Body of pancreas (tissue), 4 donors: ENCODE measurements around the gene MSI2. TPM values are rescaled to one million over a fixed set of nuclear protein-coding genes. Genes with fewer than 3 reads are reported as not detected.

ENCODE experiments used
- ATAC-seq: fragments of 150-250 bp; one replicate; pipeline ENCODE4 v1.9.1; 2016
- DNase-seq, 4 donors: peaks; one replicate each; pipeline ENCODE4 v3.0.0-alpha.2; 2019
- H3K27ac ChIP-seq, 4 donors: fragments of 200-600 bp; sonication (generic); 1 replicate in 3 of 4; 2 replicates in 1 of 4; pipeline versions ENCODE4 v1.5.1 to v1.6.1; 2016 to 2019; ENCODE audit warnings: mild to moderate bottlenecking in 1 of 4, mixed read lengths in 1 of 4, moderate library complexity in 1 of 4
- H3K27me3 ChIP-seq, 2 donors: fragments of 200-600 bp; sonication (generic); one replicate each; pipeline ENCODE4 v1.6.0; 2016; ENCODE audit warnings: mild to moderate bottlenecking in 1 of 2
- H3K36me3 ChIP-seq, 2 donors: fragments of 200-600 bp; sonication (generic); replicated peaks in 1 of 2; 2 replicates each; pipeline ENCODE4 v1.5.1; 2016; ENCODE audit warnings: low read depth in 2 of 2; ENCODE audit not compliant: insufficient read depth in 1 of 2
- H3K4me1 ChIP-seq: fragments of 200-600 bp; sonication (generic); one replicate; pipeline ENCODE4 v1.6.0; 2016
- H3K4me3 ChIP-seq, 2 donors: fragments of 200-600 bp; sonication (generic); 1 replicate in 1 of 2; 2 replicates in 1 of 2; pipeline ENCODE4 v1.5.1; 2016 to 2019
- H3K9me3 ChIP-seq, 3 donors: fragments of 200-600 bp; sonication (generic); 1 replicate in 2 of 3; 2 replicates in 1 of 3; pipeline ENCODE4 v1.5.1; 2016
- CTCF ChIP-seq, 7 experiments: fragments of 450-650 bp in 4 of 7; fragments of 200-600 bp in 3 of 7; sonication (generic) in 3 of 7; IDR thresholded peaks; one replicate each; pipeline ENCODE4 v1.5.1; 2016 to 2019; ENCODE audit warnings: antibody characterized with exemption in 7 of 7
- POLR2A ChIP-seq, 3 donors: fragments of 450-650 bp; IDR thresholded peaks; one replicate each; pipeline ENCODE4 v1.6.1; 2016; ENCODE audit warnings: antibody characterized with exemption in 3 of 3, mild to moderate bottlenecking in 2 of 3
- WGBS, 2 donors: methylation state at CpG; one replicate each; pipeline ENCODE4 v1.1.5; 2017; 5-methylcytosine and 5-hydroxymethylcytosine counted together
- intact Hi-C: fragments of 100-400 bp; cut with DNase I; formaldehyde crosslinking; loops from one replicate; pipeline ENCODE4 v1.15.1; 2023
- total RNA-seq, 2 donors: library from RNA; depleted of rRNA; stranded (reverse); fragments of >200 nt; gene quantifications; one replicate each; pipeline ENCODE4 v1.1.0, GENCODE V29; 2016

Gene MSI2
- total RNA-seq, 2 donors from 2014 or later: 21.1 to 28.5 TPM

GRCh38 chr17:57622683-57623433 lies 366.5 kb downstream of the MSI2 start:
- WGBS, 2 donors: 71 to 90% methylated on average over 14 to 16 of the region's 16 CpGs
- Histone ChIP-seq H3K4me1 (no peaks in the 10 kb centered on the region), H3K9me3 (no peaks in the 10 kb centered on the region), H3K36me3 (no peaks in the 10 kb centered on the region), H3K27me3 (no peaks in the 10 kb centered on the region), H3K27ac (no peak overlapping the region), H3K4me3 (no peak overlapping the region)
- ATAC-seq (no peak), DNase-seq (no peak)
- TF ChIP-seq POLR2A (IDR thresholded peaks at IDR 0.05): no peak
- intact Hi-C loops: no loop called here

GRCh38 chr17:57623620-57624019 lies 367.3 kb downstream of the MSI2 start:
- no peak overlapping the region for H3K27ac ChIP-seq
- DNase-seq (no peak), ATAC-seq (no peak)
- no peak for TF ChIP-seq CTCF (IDR thresholded peaks at IDR 0.05)
- TF ChIP-seq POLR2A (IDR thresholded peaks at IDR 0.05): no peak
- H3K27me3 ChIP-seq: no peaks in the 10 kb centered on the region
- H3K9me3 ChIP-seq: no peaks in the 10 kb centered on the region
- H3K4me1 ChIP-seq: no peaks in the 10 kb centered on the region
- H3K36me3 ChIP-seq: no peaks in the 10 kb centered on the region
- no peak overlapping the region for H3K4me3 ChIP-seq
- intact Hi-C loops: no loop called here
- 78 to 93% methylated on average over 11 of the region's 11 CpGs for WGBS, 2 donors

- H3K4me3 ChIP-seq: no peak overlapping the region
- intact Hi-C loops: no loop called here
- WGBS, 2 donors: 69 to 77% methylated on average over 8 of the region's 8 CpGs
- TF ChIP-seq POLR2A (IDR thresholded peaks at IDR 0.05): no peak
- TF ChIP-seq CTCF (IDR thresholded peaks at IDR 0.05): no peak
- ATAC-seq: no peak
- no peaks in the 10 kb centered on the region for H3K27me3 ChIP-seq
- DNase-seq: no peak
- no peaks in the 10 kb centered on the region for H3K9me3 ChIP-seq
- H3K4me1 ChIP-seq: no peaks in the 10 kb centered on the region
- H3K36me3 ChIP-seq: no peaks in the 10 kb centered on the region
- no peak overlapping the region for H3K27ac ChIP-seq
Observed at GRCh38 chr17:57624386-57624785, 368.1 kb downstream of the MSI2 start.

- Histone ChIP-seq H3K4me1 (no peaks in the 10 kb centered on the region), H3K36me3 (no peaks in the 10 kb centered on the region), H3K27me3 (no peaks in the 10 kb centered on the region), H3K27ac (no peak overlapping the region), H3K9me3 (no peaks in the 10 kb centered on the region), H3K4me3 (no peak overlapping the region)
- DNase-seq (no peak), ATAC-seq (no peak)
- TF ChIP-seq POLR2A (IDR thresholded peaks at IDR 0.05) (no peak), CTCF (IDR thresholded peaks at IDR 0.05) (no peak)
- 73 to 88% methylated on average over 1 of the region's 1 CpG for WGBS, 2 donors
- intact Hi-C loops: no loop called here
Observed at GRCh38 chr17:57625511-57625910, 369.2 kb downstream of the MSI2 start.

- ATAC-seq (no peak), DNase-seq (no peak)
- Histone ChIP-seq H3K27me3 (no peaks in the 10 kb centered on the region), H3K27ac (no peak overlapping the region), H3K9me3 (no peaks in the 10 kb centered on the region), H3K4me3 (no peak overlapping the region), H3K36me3 (no peaks in the 10 kb centered on the region), H3K4me1 (no peaks in the 10 kb centered on the region)
- TF ChIP-seq CTCF (IDR thresholded peaks at IDR 0.05) (no peak), POLR2A (IDR thresholded peaks at IDR 0.05) (no peak)
- 89 to 95% methylated on average over 7 to 9 of the region's 9 CpGs for WGBS, 2 donors
- intact Hi-C loops: no loop called here
Observed at GRCh38 chr17:57625957-57626356, 369.6 kb downstream of the MSI2 start.
